Kidney (tissue), 14 donors: ENCODE measurements around the gene SLC66A2. TPM values are rescaled to one million over a fixed set of nuclear protein-coding genes. Genes with fewer than 3 reads are reported as not detected.

Experiments
- DNase-seq, 5 donors: peaks; one replicate each; pipeline ENCODE4 v3.0.0-alpha.2; 2013 to 2020
- FAIRE-seq: peaks from 2 replicates; lab custom pipeline; 2012; peaks lifted over from hg19 to GRCh38; lab: Jason Lieb, UNC
- H3K27ac ChIP-seq, 2 donors: one replicate each; pipeline ENCODE4 v1.7.0; 2013; ENCODE audit warnings: low read depth in 2 of 2, low read length in 2 of 2, inconsistent platforms in 1 of 2
- H3K27me3 ChIP-seq: one replicate; pipeline ENCODE4 v1.7.1; 2013; ENCODE audit warnings: low read length, inconsistent platforms; ENCODE audit not compliant: control insufficient read depth, insufficient read depth
- H3K36me3 ChIP-seq, 3 donors: one replicate each; pipeline versions ENCODE4 v1.7.0 to v1.7.1; 2013; ENCODE audit warnings: low read length in 3 of 3, control low read depth in 1 of 3, inconsistent platforms in 1 of 3; ENCODE audit not compliant: insufficient read depth in 3 of 3, control insufficient read depth in 2 of 3
- H3K4me1 ChIP-seq, 3 donors: one replicate each; pipeline versions ENCODE4 v1.7.0 to v1.7.1; 2013; ENCODE audit warnings: low read length in 3 of 3, inconsistent platforms in 1 of 3, low read depth in 1 of 3; ENCODE audit not compliant: control insufficient read depth in 2 of 3, insufficient read depth in 2 of 3
- H3K4me3 ChIP-seq, 3 donors: one replicate each; pipeline versions ENCODE4 v1.7.0 to v1.8.1; 2013; ENCODE audit warnings: low read length in 3 of 3, control low read depth in 1 of 3, inconsistent platforms in 1 of 3
- H3K9ac ChIP-seq, 3 donors: one replicate each; pipeline versions ENCODE4 v1.7.0 to v1.7.1; 2013; ENCODE audit warnings: low read length in 3 of 3, control low read depth in 1 of 3, inconsistent platforms in 1 of 3
- H3K9me3 ChIP-seq, 3 donors: one replicate each; pipeline versions ENCODE4 v1.7.0 to v1.7.1; 2013; ENCODE audit warnings: low read length in 3 of 3, control low read depth in 1 of 3, inconsistent platforms in 1 of 3; ENCODE audit not compliant: control insufficient read depth in 2 of 3, insufficient read depth in 1 of 3
- intact Hi-C: fragments of 100-400 bp; cut with DNase I; formaldehyde crosslinking; loops from one replicate; pipeline ENCODE4 v1.11.1; 2022
- polyA plus RNA-seq: library from polyadenylated mRNA; stranded (reverse); fragments of 350-450 nt; fragmentation: Illumina TruSeq; extraction: RNeasy Lipid Tissue Mini Kit (QIAGEN cat#74804); gene quantifications from one replicate; pipeline ENCODE4 v1.2.3, GENCODE V29; 2014; ENCODE audit warnings: low read depth, low replicate concordance; ENCODE audit not compliant: insufficient read depth
- total RNA-seq: library from RNA; stranded (reverse); fragmentation: NEBNext Ultra II Directional; extraction: Animal tissue kit (Norgen Biotek cat#: 25700); gene quantifications from one replicate; pipeline ENCODE4 v1.2.1, GENCODE V29; 2021
- TF ChIP-seq, protein P1 (sequence below): IDR thresholded peaks from 3 replicates; pipeline ENCODE4 v1.5.1; 2012; ENCODE audit warnings: mild to moderate bottlenecking, moderate library complexity, borderline replicate concordance; ENCODE audit not compliant: insufficient read depth; ENCODE audit errors: extremely low read depth
- donor health status: control.
- donor health status: control.
- donor health status: control.
- donor health status: control.
- donor health status: control.
- donor health status: DM: yes; HTN: yes; CAD: no.
- donor health status: Normal renal cell carcinoma (clear cell type).

The SLC66A2 gene
- total and polyA plus RNA-seq, 2 donors from 2014 or later = 41.9 to 45.5 TPM

DNA sequence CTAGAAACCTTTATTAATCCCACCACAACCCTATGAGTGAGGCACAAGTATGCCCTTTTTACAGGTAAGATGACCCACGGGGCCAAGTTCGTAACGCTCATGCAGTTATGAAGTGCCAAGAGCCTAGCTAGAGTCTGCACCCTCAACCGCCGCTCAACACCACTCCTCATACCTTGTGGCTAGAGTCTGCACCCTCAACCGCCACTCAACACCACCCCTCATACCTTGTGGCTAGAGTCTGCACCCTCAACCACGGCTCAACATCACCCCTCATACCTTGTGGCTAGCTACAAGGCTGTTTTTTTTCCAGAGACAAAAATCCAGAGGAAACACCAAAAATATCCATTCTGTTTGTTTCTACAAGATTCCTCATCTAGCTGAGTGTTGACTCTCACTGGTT is 32.3 kb upstream of the SLC66A2 start:
- Histone ChIP-seq H3K9me3 (no peaks in the 10 kb centered on the region), H3K36me3 (peaks cover 0 to 4% (median 3%) of the 10 kb centered on the region in 3 donors), H3K4me3 (no peak overlapping the region), H3K27ac (no peak overlapping the region), H3K9ac (no peak overlapping the region), H3K27me3 (no peaks in the 10 kb centered on the region), H3K4me1 (peaks cover 0 to 10% (median 7%) of the 10 kb centered on the region in 3 donors)
- DNase-seq = no peak
- TF ChIP-seq, protein P1, sequence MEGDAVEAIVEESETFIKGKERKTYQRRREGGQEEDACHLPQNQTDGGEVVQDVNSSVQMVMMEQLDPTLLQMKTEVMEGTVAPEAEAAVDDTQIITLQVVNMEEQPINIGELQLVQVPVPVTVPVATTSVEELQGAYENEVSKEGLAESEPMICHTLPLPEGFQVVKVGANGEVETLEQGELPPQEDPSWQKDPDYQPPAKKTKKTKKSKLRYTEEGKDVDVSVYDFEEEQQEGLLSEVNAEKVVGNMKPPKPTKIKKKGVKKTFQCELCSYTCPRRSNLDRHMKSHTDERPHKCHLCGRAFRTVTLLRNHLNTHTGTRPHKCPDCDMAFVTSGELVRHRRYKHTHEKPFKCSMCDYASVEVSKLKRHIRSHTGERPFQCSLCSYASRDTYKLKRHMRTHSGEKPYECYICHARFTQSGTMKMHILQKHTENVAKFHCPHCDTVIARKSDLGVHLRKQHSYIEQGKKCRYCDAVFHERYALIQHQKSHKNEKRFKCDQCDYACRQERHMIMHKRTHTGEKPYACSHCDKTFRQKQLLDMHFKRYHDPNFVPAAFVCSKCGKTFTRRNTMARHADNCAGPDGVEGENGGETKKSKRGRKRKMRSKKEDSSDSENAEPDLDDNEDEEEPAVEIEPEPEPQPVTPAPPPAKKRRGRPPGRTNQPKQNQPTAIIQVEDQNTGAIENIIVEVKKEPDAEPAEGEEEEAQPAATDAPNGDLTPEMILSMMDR = no peak
- intact Hi-C loops = no loop called here
- FAIRE-seq = no peak

DNA sequence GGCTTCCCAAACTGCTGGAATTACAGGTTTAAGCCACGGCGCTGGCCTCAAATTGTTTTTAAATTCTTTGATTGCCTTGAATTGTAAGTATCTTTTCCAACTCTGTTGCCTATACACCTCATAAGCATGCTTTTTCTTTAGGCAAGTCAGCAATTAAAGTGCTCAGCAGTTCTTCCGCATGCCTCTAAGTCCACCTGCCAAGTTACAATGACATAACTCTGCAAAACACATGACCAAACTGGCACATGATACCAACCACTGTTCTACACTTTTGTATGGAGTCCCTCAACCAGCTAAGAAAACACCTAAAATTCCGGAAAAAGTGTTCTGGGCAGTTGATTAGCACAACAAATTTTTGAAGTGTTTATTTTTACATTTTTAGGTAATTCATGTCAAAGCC is 31.8 kb upstream of the SLC66A2 start:
- H3K27ac ChIP-seq = no peak overlapping the region

DNA sequence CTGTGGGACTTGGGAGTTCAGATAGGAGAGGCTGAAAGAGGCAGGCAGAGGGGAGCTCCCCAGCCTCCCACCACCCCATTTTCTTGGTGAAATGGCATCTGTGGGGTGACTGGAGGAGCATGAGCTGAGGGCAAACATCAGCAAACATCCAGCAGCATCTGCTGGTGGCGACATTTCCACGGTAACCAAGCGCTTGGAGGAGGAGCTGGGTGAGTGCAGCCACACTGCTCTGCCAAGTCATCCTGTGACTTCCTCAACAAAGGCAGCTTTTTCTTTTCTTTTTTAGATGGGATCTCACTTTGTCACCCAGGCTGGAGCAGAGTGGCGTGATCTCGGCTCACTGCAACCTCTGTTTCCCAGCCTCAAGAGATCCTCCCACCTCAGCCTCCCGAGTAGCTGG is 31.3 kb upstream of the SLC66A2 start:
- intact Hi-C loops = no loop called here
- Histone ChIP-seq H3K4me3 (no peak overlapping the region), H3K4me1 (peaks cover 0 to 10% (median 7%) of the 10 kb centered on the region in 3 donors), H3K9ac (no peak overlapping the region), H3K9me3 (no peaks in the 10 kb centered on the region), H3K36me3 (peaks cover 0 to 4% (median 3%) of the 10 kb centered on the region in 3 donors), H3K27me3 (no peaks in the 10 kb centered on the region), H3K27ac (no peak overlapping the region)
- TF ChIP-seq, protein P1 = no peak
- no peak for FAIRE-seq
- no peak for DNase-seq

More for the DNA sequence above, 31.8 kb upstream of the SLC66A2 start:
- H3K9ac ChIP-seq = no peak overlapping the region
- no peaks in the 10 kb centered on the region for H3K27me3 ChIP-seq
- DNase-seq = no peak
- no peak for FAIRE-seq
- H3K4me3 ChIP-seq = no peak overlapping the region
- H3K9me3 ChIP-seq = no peaks in the 10 kb centered on the region
- intact Hi-C loops = no loop called here
- TF ChIP-seq, protein P1 = no peak
- H3K4me1 ChIP-seq = peaks cover 0 to 10% (median 7%) of the 10 kb centered on the region in 3 donors
- H3K36me3 ChIP-seq = peaks cover 0 to 4% (median 3%) of the 10 kb centered on the region in 3 donors

DNA sequence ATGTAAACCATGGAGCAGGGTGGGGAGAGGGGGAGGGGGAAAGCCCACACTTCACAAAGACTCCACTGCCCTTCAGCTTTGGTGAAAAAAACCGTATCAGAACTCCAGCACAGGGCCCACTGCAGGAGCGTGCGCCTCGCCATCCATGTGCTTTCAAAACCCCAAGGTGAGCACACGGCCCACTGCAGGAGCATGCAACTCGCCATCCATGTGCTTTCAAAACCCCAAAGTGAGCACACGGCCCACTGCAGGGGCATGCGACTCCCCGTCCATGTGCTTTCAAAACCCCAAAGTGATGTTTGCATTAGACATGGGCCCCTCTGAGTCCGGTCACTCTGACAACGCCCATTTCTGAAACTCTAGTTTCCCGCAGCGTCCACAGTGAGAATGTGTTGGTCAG is 29.1 kb upstream of the SLC66A2 start:
- Histone ChIP-seq H3K4me3 (no peak overlapping the region), H3K4me1 (peaks cover 0 to 10% (median 0%) of the 10 kb centered on the region in 3 donors), H3K36me3 (peaks cover 0 to 13% (median 3%) of the 10 kb centered on the region in 3 donors), H3K9ac (no peak overlapping the region), H3K27me3 (no peaks in the 10 kb centered on the region), H3K27ac (no peak overlapping the region), H3K9me3 (no peaks in the 10 kb centered on the region)
- intact Hi-C loops = no loop called here
- TF ChIP-seq, protein P1 = no peak
- DNase-seq = no peak
- FAIRE-seq = no peak
